ENCODE data around the gene EXOC6B.

DNA sequence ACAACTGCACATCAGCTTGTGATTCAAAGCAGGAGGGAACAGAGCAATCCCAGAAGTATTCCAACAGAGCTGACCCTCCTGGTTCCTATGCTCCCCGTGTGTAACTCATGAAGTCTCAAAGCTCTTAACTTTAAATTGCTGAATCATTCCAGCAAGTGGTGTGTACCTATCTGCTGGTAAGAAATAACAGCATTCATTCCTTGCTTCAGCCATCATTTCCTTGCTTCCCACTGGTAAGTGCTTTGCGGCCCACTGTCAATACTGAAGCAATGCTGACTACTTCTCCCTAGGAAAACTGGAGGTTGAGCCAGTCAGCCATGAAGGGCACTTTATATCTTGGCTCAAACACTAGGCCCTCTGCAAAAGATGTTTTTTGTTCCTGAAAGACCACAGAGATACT, 222.4 kb downstream of the EXOC6B start:
- TF ChIP-seq, protein P1, sequence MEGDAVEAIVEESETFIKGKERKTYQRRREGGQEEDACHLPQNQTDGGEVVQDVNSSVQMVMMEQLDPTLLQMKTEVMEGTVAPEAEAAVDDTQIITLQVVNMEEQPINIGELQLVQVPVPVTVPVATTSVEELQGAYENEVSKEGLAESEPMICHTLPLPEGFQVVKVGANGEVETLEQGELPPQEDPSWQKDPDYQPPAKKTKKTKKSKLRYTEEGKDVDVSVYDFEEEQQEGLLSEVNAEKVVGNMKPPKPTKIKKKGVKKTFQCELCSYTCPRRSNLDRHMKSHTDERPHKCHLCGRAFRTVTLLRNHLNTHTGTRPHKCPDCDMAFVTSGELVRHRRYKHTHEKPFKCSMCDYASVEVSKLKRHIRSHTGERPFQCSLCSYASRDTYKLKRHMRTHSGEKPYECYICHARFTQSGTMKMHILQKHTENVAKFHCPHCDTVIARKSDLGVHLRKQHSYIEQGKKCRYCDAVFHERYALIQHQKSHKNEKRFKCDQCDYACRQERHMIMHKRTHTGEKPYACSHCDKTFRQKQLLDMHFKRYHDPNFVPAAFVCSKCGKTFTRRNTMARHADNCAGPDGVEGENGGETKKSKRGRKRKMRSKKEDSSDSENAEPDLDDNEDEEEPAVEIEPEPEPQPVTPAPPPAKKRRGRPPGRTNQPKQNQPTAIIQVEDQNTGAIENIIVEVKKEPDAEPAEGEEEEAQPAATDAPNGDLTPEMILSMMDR (conservative IDR thresholded peaks at IDR 0.05; ENCODE audit: low read length), result no peak
- TF ChIP-seq EZH2phosphoT487 (IDR thresholded peaks at IDR 0.05; ENCODE audit: borderline replicate concordance), result no peak
